Measurements from ENCODE around the gene PLCB4. TPM values are rescaled to one million over a fixed set of nuclear protein-coding genes. Genes with fewer than 3 reads are reported as not detected.

The PLCB4 gene
- polyA plus RNA-seq, 1 experiment, result 8.8 TPM

GRCh38 chr20:9493803-9494202 is 424.9 kb downstream of the PLCB4 start:
- POLR2A ChIA-PET, result no interaction called here
- no peak for TF ChIP-seq CTCF (IDR thresholded peaks at IDR 0.05; ENCODE audit: insufficient read depth, low read depth, low read length)
- H3K27me3 ChIP-seq (ENCODE audit: control insufficient read depth, insufficient read depth, low read length), result no peaks in the 10 kb centered on the region
- no peak for DNase-seq (ENCODE audit: low read depth)
- H3K4me3 ChIP-seq (ENCODE audit: low read depth, low read length), result no peak overlapping the region
- no peaks in the 10 kb centered on the region for H3K36me3 ChIP-seq (ENCODE audit: control insufficient read depth, insufficient read depth, low read length)
- CTCF ChIA-PET, result interaction anchor here (1.1 kb wide), 1 partner anchor 86 kb away, joined by 3 read pairs; no protein-coding TSS in a partner anchor

- Histone ChIP-seq H3K27me3 (ENCODE audit: control insufficient read depth, insufficient read depth, low read length) (0 out of 2 replicates have a peak, but pooled peaks cover 2% of the 10 kb centered on the region), H3K4me3 (ENCODE audit: low read depth, low read length) (no peak overlapping the region), H3K36me3 (ENCODE audit: control insufficient read depth, insufficient read depth, low read length) (no peaks in the 10 kb centered on the region)
- ChIA-PET CTCF (no interaction called here), POLR2A (no interaction called here)
- no peak for TF ChIP-seq CTCF (IDR thresholded peaks at IDR 0.05; ENCODE audit: insufficient read depth, low read depth, low read length)
- no peak for DNase-seq (ENCODE audit: low read depth)
Measured at GRCh38 chr20:9495701-9496100, 426.8 kb downstream of the PLCB4 start.

- CTCF ChIA-PET, result no interaction called here
- no peak for TF ChIP-seq CTCF (IDR thresholded peaks at IDR 0.05; ENCODE audit: insufficient read depth, low read depth, low read length)
- H3K27me3 ChIP-seq (ENCODE audit: control insufficient read depth, insufficient read depth, low read length), result 0 out of 2 replicates have a peak, but pooled peaks cover 2% of the 10 kb centered on the region
- no peaks in the 10 kb centered on the region for H3K36me3 ChIP-seq (ENCODE audit: control insufficient read depth, insufficient read depth, low read length)
- POLR2A ChIA-PET, result interaction anchor here (0.6 kb wide), 1 partner anchor 17 kb away, joined by 3 read pairs; no protein-coding TSS in a partner anchor
- DNase-seq (ENCODE audit: low read depth), result no peak
- no peak overlapping the region for H3K4me3 ChIP-seq (ENCODE audit: low read depth, low read length)
Measured at GRCh38 chr20:9496155-9496554, 427.3 kb downstream of the PLCB4 start.

GRCh38 chr20:9498322-9498721 is 429.4 kb downstream of the PLCB4 start:
- no peak for DNase-seq (ENCODE audit: low read depth)
- ChIA-PET CTCF (no interaction called here), POLR2A (no interaction called here)
- H3K27me3 ChIP-seq (ENCODE audit: control insufficient read depth, insufficient read depth, low read length), result peaks cover 2% of the 10 kb centered on the region; the same call in 1 of the 2 replicates
- H3K36me3 ChIP-seq (ENCODE audit: control insufficient read depth, insufficient read depth, low read length), result no peaks in the 10 kb centered on the region
- H3K4me3 ChIP-seq (ENCODE audit: low read depth, low read length), result no peak overlapping the region
- TF ChIP-seq CTCF (IDR thresholded peaks at IDR 0.05; ENCODE audit: insufficient read depth, low read depth, low read length), result no peak

GRCh38 chr20:9499126-9499899 is 430.4 kb downstream of the PLCB4 start:
- ChIA-PET CTCF (interaction anchor here (1.2 to 1.6 kb wide), 3 partner anchors 13 to 479 kb away, joined by 3 to 6 read pairs (median 3); no protein-coding TSS in a partner anchor), POLR2A (no interaction called here)
- DNase-seq (ENCODE audit: low read depth), result no peak
- H3K4me3 ChIP-seq (ENCODE audit: low read depth, low read length), result no peak overlapping the region
- TF ChIP-seq CTCF (IDR thresholded peaks at IDR 0.05; ENCODE audit: insufficient read depth, low read depth, low read length), result no peak
- H3K27me3 ChIP-seq (ENCODE audit: control insufficient read depth, insufficient read depth, low read length), result peaks cover 2% of the 10 kb centered on the region; the same call in 1 of the 2 replicates
- no peaks in the 10 kb centered on the region for H3K36me3 ChIP-seq (ENCODE audit: control insufficient read depth, insufficient read depth, low read length)

Data from BJ (cell line).